ENCODE measurements around the gene C1QA. TPM values are rescaled to one million over a fixed set of nuclear protein-coding genes. Genes with fewer than 3 reads are reported as not detected.

C1QA gene
- total RNA-seq, 1 donor from 2014 or later, result not detected

DNA sequence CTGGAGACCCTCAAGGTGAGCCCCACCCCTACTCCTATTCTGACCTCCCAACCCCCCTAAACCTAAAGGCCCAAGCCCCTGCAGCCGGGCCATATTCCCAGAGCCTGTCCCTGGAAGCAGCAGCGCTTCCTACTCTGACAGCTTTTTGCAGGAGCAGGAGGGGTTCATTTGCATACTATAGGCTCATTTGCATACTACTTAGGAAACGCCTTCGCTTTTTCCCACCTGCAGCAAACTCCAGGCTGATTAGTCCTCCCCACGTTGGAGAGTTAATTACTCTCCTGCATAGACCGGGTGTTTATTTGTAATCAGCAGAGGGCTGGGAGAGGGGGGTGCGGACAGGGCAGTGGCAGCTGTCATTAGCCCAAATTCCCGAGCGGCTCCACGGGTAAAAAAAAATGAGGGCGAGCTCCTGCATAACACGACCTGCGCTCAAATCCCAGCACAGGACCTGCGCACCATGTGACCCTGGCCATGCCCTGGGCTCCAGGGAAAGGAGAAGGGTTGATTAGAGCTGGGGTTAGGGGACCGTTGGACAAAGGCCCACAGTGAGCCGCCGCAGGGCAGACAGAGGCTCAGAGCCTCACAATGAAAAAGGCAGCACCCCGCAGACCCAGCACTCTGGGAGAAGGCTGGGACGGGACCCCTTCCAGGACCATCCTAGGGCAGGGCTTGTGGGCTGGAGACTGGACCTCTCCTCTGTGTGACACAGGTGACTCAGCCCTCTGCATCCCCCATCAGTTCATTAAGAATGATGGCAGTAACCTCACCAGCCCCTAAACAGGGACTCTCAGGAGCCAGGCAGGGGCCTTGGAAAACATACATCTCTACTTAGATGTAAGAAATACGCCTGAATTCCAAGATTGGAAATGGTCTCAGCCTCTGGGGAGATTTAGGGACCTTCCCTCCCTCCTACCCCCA lies 9.9 kb upstream of the C1QA start:
- H3K27me3 Mint-ChIP-seq (ENCODE audit: low read depth), result peaks cover 60% of the 10 kb centered on the region
- H3K9me3 Mint-ChIP-seq, result no peaks in the 10 kb centered on the region
- H3K36me3 Mint-ChIP-seq (ENCODE audit: low read depth), result no peaks in the 10 kb centered on the region
- TF ChIP-seq, protein P1, sequence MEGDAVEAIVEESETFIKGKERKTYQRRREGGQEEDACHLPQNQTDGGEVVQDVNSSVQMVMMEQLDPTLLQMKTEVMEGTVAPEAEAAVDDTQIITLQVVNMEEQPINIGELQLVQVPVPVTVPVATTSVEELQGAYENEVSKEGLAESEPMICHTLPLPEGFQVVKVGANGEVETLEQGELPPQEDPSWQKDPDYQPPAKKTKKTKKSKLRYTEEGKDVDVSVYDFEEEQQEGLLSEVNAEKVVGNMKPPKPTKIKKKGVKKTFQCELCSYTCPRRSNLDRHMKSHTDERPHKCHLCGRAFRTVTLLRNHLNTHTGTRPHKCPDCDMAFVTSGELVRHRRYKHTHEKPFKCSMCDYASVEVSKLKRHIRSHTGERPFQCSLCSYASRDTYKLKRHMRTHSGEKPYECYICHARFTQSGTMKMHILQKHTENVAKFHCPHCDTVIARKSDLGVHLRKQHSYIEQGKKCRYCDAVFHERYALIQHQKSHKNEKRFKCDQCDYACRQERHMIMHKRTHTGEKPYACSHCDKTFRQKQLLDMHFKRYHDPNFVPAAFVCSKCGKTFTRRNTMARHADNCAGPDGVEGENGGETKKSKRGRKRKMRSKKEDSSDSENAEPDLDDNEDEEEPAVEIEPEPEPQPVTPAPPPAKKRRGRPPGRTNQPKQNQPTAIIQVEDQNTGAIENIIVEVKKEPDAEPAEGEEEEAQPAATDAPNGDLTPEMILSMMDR (conservative IDR thresholded peaks at IDR 0.05), result no peak
- DNase-seq (ENCODE audit: low read depth, low spot score), result no peak
- H3K27ac Mint-ChIP-seq (ENCODE audit: unreplicated experiment), result no peak overlapping the region
- no peak overlapping the region for H3K4me3 Mint-ChIP-seq
- peaks cover 18% of the 10 kb centered on the region for H3K4me1 Mint-ChIP-seq

DNA sequence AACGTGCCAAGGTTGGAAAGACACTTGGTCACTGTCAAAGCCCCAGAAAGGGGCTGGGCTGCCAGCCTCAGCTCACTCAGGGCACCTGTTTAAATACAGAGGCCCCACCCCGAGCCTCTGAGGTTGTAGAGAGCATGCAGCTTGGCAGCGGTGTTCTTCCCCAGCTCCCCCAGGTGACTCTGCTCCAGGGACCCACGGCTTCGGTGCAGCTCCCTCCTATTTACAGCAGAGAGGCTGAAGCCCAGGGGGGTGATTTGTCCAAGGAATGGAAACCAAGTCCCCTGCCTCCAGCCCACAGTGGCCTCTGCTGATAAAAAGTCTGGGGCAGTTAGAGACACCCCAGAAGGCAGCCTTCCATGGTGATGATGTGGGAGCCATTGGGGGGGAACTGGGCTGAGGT lies 9.1 kb upstream of the C1QA start:
- H3K27me3 Mint-ChIP-seq (ENCODE audit: low read depth), result peaks cover 54% of the 10 kb centered on the region
- H3K4me3 Mint-ChIP-seq, result no peak overlapping the region
- peaks cover 22% of the 10 kb centered on the region for H3K4me1 Mint-ChIP-seq
- no peaks in the 10 kb centered on the region for H3K36me3 Mint-ChIP-seq (ENCODE audit: low read depth)
- TF ChIP-seq, protein P1 (conservative IDR thresholded peaks at IDR 0.05), result no peak
- no peaks in the 10 kb centered on the region for H3K9me3 Mint-ChIP-seq
- DNase-seq (ENCODE audit: low read depth, low spot score), result no peak
- no peak overlapping the region for H3K27ac Mint-ChIP-seq (ENCODE audit: unreplicated experiment)

DNA sequence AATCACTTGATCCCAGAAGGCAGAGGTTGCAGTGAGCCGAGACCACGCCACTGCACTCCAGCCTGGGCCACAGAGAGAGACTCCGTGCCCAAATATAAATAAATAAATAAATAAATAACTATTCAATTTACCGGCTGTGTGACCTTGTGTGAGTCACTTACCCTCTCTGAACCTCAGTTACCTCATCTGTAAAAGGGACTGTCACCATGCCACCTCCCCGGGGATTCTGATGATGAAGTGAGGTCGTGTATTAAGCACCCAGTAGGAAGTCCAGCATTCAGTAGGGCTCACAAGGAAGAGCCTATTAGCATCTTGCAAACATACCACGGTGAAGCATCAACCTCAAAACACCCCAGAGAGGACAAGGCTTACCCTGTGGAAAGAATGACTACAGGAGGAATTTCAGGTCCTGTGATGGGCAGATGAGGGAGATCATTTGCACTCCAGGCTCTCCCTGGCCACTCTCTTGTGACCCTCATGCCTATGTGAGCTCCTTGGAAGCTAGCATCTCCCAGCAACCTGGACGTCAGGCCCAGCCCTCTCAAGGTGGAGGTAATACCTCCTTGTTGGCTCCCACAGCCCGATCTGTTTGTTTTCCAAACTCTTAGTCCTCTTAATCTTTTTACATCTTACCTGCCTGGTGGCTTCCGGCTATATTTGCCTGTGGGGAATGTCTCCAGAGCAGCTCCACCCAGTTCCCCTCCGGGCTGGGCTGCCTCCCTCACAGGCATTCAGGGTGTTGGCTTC lies 7.6 kb upstream of the C1QA start:
- no peaks in the 10 kb centered on the region for H3K9me3 Mint-ChIP-seq
- TF ChIP-seq, protein P1 (conservative IDR thresholded peaks at IDR 0.05), result no peak
- peaks cover 22% of the 10 kb centered on the region for H3K4me1 Mint-ChIP-seq
- H3K27ac Mint-ChIP-seq (ENCODE audit: unreplicated experiment), result no peak overlapping the region
- no peak for DNase-seq (ENCODE audit: low read depth, low spot score)
- peaks cover 53% of the 10 kb centered on the region for H3K27me3 Mint-ChIP-seq (ENCODE audit: low read depth)
- H3K4me3 Mint-ChIP-seq, result no peak overlapping the region
- no peaks in the 10 kb centered on the region for H3K36me3 Mint-ChIP-seq (ENCODE audit: low read depth)

DNA sequence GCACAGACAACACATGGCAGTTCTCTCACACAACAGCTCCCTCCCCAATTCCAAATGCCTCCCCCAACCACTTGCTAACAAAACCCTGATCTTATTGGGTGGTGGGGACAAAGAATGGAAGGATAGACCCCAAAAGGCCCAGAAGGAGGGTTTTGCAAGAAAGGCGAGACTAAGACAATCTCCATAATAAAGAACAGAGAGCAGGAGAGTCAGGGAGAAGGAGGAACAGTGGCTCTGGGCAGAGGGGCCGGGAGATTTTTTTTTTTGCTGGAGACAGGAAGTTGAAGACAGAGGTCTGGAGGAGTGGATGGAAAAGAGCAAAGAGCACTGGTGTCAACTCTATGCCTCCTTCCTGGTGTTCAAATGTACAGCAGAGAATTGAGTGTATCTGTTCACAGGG lies 6.5 kb upstream of the C1QA start:
- Mint-ChIP-seq H3K4me1 (peaks cover 22% of the 10 kb centered on the region), H3K9me3 (no peaks in the 10 kb centered on the region), H3K36me3 (ENCODE audit: low read depth) (no peaks in the 10 kb centered on the region), H3K27me3 (ENCODE audit: low read depth) (peaks cover 44% of the 10 kb centered on the region), H3K4me3 (no peak overlapping the region), H3K27ac (ENCODE audit: unreplicated experiment) (peak overlapping the region; percentile 3)
- TF ChIP-seq, protein P1 (conservative IDR thresholded peaks at IDR 0.05), result no peak
- no peak for DNase-seq (ENCODE audit: low read depth, low spot score)

DNA sequence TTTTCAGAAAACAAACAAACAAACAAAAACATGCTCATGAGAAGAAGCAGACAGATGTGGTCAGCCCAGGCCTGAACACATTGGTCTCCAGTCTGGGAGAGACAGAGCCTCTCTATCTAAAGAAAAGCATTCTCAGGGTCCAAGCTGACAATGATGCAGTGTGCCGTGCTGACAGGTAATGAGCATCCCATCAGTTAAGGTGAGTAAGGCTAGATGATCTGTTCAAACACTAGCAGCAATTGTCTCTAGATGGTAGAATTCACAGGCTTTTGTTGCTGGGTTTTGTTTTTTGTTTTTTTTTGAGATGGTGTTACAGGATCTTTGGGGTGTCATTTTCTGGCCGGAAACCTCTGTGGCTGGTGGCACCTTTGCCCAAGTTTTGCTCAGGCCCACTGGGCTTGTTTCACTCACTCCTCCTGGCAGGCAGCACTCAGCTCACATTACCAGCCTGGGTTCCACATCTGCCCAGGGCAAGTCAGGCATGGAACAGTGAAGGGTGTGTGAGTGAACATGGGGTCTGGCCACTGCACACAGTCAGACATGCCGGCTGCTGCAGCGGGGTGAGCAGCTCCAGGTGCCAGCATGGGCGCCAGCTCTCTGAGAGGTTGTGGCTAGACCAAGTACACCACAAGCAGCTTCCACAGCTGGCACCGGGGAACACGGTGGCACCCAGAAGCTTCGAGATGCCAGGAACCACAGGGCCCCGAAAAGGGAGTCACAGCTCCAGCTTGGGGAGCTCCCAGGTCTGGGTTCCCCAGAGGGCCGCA lies 2.5 kb upstream of the C1QA start:
- Mint-ChIP-seq H3K27me3 (ENCODE audit: low read depth) (peaks cover 23% of the 10 kb centered on the region), H3K9me3 (no peaks in the 10 kb centered on the region), H3K27ac (ENCODE audit: unreplicated experiment) (no peak overlapping the region), H3K4me1 (peaks cover 22% of the 10 kb centered on the region), H3K4me3 (no peak overlapping the region), H3K36me3 (ENCODE audit: low read depth) (no peaks in the 10 kb centered on the region)
- no peak for DNase-seq (ENCODE audit: low read depth, low spot score)
- TF ChIP-seq, protein P1 (conservative IDR thresholded peaks at IDR 0.05), result no peak

Measured in neural crest cell (in vitro differentiated cells).